ENCODE results near the gene KCND2.

KCND2 gene

DNA sequence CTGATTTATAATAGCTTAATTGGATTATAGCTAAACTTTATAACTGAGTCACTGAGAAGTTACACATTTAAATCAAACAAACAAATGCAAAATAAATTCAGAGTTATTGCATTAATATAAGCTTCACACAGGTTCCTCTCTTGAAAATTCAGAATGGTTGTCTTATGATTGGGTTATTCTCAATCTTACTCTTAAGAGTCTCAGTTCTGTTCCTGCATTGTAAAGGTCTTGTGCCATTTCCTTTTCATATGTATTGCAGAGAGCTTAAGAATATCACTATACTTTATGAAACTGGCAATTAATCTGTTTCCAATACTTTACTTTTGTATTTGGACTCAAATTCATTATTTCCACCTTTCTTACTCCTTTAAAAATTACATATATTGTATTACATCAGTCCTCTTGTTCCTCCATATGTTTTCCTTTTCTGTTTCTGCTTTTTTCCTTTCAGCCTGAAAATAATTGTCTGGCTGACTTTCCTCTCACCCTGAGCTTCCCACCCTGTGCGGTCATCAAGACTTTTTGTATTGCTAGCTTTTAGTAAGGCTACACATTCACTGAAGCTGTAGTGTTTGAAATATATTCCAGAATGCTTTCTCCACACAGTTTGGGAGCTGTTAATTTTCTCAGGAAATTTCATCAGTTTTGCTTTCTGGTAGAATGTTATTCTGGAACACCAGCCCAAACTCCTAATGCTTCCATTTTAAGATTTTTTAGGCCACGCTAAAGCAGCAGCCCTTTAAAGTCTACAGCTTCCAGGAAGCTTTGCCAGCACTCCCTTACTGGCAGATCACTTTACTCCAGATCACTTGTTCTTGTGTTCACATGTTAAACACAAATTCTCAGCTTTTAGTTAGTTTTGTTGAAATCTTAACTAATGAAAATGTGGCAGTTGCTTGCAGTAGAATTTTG lies 139.4 kb downstream of the KCND2 start:
- DNase-seq (ENCODE audit: low read depth, low spot score) = no peak

DNA sequence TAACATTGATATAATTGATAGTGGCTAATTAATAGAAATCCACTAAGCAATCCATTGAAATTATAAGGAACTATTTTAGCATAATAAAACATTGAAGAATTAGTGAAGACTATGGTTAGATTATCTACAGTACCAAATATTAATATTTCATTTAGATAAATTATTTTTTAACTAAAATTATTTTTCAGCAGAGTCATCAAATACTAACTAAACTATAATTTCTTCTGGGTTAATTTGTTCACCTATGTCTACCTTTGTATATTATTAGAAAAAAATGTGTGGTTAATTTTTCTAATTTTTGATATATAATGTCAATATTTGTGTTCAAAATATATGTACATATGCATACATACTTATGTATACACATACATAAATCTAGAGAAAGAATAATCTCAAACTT lies 140.2 kb downstream of the KCND2 start:
- DNase-seq (ENCODE audit: low read depth, low spot score) = no peak

DNA sequence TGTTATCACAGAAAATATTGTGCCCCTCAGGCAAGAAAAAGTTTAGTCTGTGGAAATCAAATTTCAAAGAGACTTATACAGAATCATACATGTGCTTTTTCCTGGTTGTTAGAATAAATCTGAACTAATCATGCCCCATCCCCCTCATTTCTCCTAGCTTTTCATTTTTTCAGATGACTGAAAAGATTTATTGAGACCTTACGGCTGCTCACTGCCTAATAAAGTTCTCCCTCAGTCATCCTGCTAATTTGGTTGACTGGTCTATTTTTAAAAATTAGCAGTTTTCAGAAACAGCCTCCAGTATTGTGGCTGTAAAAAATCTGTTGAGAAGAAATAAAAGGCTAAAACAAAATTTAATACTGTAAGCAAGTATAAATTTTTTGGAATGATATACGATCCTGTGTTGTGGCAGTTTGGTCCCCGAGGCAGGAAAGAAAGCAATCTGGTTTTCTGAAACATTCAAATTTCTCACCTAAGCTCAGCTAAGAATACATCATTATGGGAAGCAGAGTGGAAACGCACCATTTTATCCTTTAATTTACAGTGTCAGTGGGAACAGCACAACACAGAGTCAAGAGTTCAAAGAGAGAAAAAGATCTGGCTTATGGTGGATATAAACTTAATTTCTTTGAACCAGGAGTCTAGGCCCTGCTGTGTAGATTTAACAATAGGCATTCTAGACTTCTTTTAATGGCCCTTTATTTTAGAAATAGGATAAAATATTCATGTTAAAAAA lies 144.4 kb downstream of the KCND2 start:
- DNase-seq (ENCODE audit: low read depth, low spot score) = no peak

DNA sequence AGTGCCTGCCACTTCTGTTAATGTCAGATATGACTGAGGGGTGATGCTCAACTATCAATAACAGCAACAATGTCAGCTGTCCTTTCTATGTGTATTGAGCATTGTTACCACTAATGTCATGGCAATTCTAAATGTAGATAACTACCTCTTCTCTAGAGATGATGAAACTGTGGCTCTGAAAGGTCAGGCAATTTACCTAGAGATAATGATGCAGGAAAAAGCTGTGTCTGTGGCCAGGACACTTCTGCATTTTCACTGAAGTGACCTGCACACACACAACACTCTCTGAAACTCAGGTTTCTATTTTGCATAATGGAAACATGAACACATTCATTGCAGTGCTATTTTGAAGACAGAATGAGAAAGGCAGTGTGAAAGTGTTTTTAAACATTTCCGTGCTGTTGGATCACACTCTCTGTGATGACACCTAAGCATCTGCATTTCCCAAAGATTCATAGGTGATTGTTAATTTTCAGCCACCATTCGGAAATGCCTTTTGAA lies 148.2 kb downstream of the KCND2 start:
- DNase-seq (ENCODE audit: low read depth, low spot score) = no peak

DNA sequence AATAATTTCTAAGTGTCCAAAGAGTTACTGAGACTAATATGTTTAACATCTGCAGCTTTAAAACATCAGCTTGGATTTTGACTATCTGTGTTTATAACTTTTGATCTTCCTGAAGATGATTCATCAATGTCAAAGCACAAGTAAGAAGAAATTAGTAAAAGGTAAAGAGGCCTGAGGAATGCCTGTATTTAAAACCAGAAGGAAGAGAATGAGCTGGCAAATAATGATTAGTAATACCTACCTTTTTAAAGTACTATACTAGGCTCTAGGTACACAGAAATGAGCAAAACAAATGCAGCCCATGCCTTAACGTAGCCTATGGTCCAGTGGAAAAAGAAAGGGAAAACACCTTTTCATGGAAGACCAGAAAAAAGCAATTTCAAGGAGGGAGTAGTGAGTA lies 158.0 kb downstream of the KCND2 start:
- DNase-seq (ENCODE audit: low read depth, low spot score) = no peak

DNA sequence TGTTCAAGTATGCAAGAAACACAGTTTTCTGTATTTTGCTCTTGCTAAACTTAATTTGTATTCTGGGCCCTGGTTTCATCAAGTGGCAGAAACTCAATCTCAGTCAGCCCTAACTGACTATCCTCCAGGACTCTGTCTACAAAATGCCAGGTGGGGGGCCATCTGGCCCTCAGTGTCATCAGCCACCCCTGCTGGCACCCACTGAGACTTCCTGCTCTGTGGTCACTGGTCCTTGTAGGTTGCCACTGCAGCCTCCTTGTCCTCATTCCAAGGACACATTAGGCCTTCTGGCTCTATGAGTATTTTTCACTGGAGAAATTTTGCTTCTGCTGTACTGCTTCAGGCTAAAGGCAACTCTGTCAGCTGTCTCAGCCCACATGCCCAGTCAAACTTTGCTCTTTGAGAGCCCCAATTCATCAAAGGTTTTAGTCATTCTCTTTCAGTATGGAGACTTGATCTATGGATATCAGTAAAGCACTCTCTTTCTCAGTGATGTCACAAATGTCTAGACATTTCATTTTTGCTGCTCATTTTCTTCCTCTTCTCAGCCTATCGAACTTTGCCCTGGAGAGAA lies 163.6 kb downstream of the KCND2 start:
- no peak for DNase-seq (ENCODE audit: low read depth, low spot score)

DNA sequence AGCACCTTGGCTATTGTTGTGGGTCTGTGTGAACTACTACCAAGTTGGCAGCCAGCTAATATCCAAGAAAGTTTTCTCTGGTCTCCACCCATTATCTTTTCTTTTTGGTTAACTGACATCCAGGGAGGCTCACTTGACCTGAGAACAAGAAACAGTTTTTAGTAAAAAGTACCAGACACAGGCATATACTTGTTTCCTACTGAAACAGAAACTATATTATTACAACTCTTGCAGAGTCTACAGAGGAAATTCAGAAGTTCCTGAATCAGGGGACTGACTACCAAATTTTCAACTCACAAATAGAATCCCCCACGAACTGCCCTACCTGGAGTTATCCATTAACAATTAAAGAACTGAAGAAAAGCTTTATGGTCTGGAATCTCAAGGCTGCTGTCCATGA lies 168.9 kb downstream of the KCND2 start:
- no peak for DNase-seq (ENCODE audit: low read depth, low spot score)

DNA sequence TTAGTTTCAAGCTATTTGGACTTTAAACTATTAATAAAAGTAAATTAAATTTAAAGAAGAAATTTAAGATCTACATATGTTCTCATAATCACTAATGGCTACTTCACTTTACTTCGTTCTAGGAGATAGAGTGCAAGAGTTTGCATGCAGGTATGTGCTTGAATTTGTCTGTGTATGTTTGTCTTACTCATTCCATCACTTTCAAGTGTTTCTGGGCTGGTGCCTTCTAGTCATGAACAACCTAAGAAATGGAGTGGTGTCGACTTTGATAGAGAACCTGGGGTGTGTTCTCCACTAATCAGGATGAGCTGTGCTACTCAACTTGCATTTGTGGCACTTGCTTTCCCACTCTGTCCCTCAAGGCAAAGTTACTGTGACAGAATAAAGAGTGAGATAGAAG lies 169.9 kb downstream of the KCND2 start:
- no peak for DNase-seq (ENCODE audit: low read depth, low spot score)

DNA sequence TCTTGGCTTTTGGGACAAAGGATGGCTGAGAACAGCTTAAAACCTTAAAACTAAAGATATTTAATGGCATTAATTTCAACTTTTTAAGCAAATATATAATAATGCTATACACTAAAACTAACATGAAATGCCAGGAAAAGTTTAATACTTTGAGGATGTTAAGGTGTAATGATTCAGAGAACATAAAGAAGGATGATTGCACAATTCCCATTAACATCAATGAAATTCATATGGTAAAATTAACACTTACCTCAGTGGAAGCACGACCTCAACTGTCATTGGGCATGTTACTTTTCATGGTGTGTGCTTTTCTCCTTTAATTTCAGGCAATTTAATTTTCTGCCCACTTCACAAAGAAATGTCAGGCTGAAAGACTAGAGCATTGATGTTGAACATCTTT lies 171.7 kb downstream of the KCND2 start:
- DNase-seq (ENCODE audit: low read depth, low spot score) = no peak

DNA sequence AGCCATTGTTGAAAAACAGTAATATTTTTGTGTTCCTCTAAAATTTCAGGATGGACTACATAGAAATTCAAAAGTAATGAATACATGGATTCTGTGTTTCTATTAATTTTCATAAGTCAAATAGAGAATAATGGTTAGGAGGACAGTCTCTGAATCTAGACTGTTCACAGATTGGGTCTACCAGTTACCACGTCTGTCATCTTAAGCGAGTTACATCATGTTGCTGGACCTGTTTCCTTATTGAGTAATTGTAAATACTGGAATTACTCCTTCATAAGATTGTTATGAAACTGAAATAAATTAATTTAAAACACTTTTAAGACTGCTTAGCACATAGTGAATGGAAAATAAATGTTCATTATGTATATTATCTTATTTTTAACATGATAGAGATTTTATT lies 172.3 kb downstream of the KCND2 start:
- DNase-seq (ENCODE audit: low read depth, low spot score) = no peak

DNA sequence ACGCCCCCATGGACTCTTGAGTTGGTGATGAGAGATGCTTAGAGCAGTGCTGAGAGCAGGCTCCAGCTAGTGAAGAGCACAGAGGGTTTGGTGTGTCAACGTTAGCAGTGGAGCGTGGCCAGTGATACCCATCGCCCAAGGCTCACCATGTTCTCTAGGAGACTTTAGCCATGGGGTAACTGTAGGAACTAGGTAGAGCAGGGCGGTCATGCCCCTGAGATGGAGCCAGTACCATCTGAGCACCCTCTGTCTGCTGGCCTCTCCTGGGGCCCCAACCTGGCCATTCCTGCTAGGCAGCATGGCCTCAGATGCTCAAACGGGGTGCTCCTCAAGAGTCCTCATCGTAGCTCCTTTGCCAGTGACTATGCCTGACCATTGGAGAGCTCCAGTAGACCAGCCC lies 179.7 kb downstream of the KCND2 start:
- DNase-seq (ENCODE audit: low read depth, low spot score) = no peak

DNA sequence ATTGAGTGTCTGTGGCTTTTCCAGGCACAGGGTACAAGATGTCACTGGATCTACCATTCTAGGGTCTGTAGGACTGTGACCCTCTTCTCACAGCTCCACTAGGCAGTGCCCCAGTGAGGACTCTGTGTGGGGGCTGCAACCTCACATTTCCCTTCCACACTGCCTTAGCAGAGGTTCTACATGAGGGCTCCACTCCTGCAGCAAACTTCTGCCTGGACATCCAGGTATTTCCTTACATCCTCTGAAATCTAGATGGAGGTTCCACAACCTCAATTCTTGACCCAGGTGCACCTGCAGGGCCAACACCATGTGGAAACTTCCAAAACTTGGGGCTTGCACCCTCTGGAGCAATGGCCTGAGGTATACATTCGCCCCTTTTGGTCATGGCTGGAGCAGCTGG lies 183.7 kb downstream of the KCND2 start:
- no peak for DNase-seq (ENCODE audit: low read depth, low spot score)

DNA sequence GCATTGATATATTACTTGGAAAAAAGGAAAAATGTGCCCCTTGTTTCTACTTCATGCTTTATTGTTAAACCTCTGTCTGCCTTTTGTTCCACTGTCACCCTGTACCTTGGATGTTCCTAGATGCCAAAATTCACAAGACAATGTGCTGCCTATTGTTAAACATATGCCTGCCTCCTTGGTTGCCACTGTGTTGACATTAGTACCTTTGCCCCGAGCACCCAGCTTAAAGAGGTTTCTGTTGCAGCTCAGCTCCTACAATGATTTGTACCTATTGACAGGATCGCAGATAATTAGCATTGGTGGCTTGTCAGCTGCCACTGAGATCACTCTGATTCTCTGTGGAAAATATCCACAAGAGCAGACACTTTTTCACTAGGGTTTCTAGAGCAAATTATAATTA lies 188.0 kb downstream of the KCND2 start:
- DNase-seq (ENCODE audit: low read depth, low spot score) = no peak

DNA sequence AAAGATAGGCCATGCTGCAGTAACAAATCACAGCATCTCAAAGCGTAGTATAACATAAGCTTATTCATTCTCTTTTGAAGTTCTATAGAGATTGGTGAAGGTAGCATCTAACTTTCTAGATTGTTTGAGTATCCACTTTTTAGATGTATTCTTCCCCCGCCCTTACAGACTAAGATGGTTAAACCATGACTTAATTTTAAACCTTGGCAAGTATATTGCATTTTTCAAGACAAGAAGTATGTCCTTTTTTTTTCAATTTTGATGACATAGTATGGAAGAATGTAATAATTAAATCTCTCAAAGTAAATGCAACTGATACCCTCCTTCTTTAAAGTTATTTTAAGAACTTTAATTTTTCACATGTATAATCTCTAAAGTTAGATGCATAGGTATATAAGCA lies 190.0 kb downstream of the KCND2 start:
- no peak for DNase-seq (ENCODE audit: low read depth, low spot score)

DNA sequence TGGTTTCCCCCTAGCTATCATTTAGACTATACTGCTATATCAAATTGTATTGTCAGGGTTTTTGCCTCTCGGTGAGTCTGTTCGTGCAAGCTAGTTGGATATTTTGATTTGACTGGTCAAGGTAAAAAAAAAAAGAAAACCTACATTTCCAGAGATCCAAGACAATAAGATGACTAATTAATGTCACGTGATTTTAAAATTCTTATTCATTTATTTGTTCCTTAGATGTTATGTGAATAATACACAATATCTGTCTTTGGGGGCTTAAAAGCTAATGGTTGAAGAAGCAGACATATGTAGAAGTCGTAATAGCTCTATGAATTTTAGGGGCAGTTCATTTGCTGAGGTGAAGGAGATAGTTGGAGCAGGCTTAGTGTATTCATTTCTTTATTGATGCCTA lies 191.1 kb downstream of the KCND2 start:
- no peak for DNase-seq (ENCODE audit: low read depth, low spot score)

DNA sequence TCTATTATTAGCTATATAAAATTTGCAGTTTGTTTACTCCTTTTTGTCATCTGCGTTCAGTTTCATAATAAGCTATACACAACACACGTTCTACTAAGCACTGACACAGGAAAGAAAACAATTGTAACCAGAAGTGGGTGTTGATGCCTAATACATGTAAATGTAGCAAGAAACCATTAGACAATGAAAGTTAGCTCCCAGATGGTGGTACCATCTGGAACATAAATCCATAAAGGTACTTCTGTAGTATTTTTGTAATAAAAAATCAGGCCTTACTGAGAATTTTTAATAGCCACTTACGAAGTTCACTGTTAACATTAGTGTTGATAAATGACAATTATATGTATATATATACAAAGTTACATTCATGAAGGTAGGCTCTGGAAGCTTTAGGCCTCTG lies 194.7 kb downstream of the KCND2 start:
- no peak for DNase-seq (ENCODE audit: low read depth, low spot score)

DNA sequence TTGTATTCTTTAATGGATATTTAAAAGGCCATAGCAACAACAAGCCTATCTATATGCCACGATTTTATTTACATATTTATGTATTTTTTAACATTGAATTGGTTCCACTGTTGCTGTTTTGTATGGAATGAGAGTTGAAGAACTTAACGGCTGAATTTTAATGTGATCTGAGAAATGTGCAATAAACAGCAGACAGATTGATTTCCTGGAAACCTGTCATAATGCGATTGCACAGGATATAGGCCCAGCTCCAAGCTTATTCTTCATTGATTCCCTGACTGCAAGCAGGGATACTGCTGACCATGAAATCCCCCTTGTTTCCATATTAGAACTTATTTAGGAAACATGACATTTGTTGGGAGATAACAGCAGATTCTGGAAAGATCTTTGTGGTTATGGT lies 195.6 kb downstream of the KCND2 start:
- DNase-seq (ENCODE audit: low read depth, low spot score) = no peak

DNA sequence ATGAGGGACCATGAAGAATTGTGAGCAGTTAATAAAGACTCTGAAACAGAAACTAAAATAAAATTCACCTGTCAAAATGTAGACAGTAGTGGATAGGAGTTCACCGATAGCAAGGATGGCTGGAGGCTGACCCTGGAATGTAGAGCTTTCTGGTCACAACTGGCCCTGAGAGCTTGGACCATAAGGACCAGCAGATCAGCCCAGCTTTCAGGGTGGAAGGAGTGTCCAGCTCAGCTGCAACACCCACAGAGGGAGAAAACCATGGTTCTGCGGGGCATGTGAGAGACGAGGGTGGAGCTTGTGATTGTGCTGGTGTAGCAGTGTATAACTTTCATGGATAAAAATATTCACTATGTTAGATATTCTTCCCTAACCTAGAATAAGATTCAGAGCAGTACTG lies 199.9 kb downstream of the KCND2 start:
- no peak for DNase-seq (ENCODE audit: low read depth, low spot score)

DNA sequence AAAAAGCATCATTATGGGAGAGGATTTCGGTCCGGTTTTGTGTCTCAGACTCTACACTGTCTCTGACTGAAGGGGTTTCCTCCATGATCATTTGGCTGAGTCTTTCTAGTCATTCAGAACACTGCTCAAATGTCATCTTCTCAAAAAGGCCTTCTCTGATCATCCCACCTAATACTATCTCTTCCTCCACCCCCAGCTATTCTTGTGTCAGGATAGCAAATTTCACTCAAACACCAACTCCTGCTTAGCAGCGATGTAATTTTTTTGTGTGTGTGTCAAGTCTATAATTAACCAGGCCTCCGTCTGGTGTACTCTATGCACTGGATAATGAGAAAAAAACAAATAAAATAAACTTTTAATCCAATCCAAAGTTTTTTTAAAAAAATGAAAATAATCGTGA lies 200.4 kb downstream of the KCND2 start:
- DNase-seq (ENCODE audit: low read depth, low spot score) = no peak

DNA sequence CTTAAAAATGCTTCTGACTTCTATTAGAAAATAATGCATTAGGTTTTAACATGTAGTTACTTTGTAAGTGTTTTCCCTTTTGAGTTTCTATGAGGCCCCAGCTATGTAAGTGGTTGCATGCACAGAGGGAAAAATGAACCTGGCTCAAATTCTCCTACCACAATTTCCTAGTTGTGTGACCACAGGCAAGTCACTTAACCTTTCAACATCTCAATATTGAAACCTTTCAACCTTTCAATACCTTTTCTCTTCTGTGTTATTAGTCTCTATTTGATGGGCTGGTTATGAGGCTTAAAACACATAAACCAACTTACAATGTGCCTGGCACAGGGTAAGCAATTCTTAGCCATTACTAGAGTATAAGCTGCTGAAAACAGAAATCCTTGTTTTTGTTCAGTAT lies 203.0 kb downstream of the KCND2 start:
- no peak for DNase-seq (ENCODE audit: low read depth, low spot score)

DNA sequence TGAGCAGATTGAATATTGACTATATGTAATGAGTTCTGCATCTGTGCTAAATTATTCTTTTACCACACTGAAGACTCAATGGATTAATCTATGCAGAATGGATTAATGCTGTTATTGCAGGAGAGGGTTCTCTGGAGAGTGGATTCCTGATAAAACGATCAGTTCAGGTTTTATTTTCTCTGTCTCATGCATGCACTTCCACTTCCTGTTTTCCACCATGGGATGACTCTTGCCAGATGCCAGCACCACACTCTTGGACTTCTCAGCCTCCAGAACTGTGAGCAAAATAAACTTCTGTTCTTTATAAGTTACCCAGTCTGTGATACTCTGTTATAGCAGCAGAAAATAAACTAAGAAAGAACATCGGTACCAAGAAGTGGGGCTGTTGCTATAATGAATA lies 207.5 kb downstream of the KCND2 start:
- no peak for DNase-seq (ENCODE audit: low read depth, low spot score)

DNA sequence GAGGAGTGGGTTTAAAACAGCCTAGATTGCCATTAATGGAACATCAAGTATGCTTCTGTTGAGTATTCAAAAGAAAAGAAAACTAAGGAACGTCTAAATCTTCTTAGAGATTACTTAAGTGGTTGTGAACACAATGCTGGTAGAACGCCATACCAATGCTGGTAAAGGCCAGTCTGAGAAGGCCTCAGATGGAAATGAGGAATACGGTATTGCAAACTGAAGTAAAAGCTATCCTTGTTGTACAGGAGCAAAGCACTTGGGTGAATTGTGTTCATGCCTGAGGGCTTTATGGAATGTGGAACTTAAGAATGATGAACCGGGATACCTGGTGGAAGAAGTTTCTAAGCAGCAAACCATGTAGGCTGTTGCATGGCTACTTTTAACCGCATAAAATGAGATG lies 208.0 kb downstream of the KCND2 start:
- no peak for DNase-seq (ENCODE audit: low read depth, low spot score)

DNA sequence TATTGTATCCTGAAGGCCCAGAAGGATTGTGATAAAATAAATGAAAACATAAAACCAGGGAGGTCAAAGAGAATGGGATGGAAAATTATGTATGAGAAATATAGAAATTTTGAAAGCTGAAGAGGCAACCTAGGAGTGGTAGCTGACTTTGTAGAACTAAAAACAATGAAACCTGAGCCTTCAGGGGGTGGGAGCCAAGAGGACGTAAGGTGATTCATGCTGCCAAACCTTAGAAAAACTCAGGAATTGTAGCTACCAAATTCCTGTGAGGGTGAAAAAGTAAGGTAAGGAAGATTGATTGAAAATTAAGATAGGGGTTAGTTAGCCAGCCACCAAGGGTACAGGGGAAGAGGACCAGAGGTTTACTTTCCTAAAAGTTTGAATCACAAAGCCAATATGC lies 213.2 kb downstream of the KCND2 start:
- DNase-seq (ENCODE audit: low read depth, low spot score) = no peak
